ENCODE results near the gene TRNP1.
"Not testable (repeated sequence)": the region's sequence is repeated elsewhere in the genome, so short reads cannot be mapped to it uniquely, and the experiment has no call there.

TRNP1 gene, protein sequence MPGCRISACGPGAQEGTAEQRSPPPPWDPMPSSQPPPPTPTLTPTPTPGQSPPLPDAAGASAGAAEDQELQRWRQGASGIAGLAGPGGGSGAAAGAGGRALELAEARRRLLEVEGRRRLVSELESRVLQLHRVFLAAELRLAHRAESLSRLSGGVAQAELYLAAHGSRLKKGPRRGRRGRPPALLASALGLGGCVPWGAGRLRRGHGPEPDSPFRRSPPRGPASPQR

DNA sequence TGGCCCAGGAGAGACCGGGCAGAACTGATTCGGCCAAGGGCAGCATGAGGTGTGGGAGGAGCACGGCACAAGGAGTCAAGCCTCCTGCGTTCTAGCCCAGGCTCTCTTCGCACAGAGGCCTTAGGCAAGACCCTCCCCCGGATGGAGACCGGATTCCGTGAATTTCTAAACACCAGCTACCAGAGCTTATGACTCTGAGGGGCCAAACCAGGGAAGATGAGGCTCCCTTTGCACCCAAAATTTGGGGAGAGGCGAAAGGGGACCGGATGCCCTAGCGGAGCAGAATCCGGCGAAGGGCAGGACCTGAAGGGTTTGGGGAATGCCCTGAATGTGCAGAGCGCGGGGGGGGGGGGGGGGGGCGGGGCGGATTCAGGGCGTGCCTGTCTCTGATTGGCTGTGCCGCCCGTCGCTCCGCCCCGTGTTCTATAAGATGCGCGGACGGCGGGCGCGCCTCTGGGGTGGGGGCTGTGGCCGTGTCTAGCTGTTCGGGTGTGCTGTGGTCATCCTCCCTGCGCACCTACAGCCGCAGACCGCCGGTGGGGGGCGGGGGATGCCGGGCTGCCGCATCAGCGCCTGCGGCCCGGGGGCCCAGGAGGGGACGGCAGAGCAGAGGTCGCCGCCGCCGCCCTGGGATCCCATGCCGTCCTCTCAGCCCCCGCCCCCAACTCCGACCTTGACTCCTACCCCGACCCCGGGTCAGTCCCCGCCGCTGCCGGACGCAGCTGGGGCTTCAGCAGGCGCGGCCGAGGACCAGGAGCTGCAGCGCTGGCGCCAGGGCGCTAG is at the start of gene TRNP1:
Gene TRNP1 (plus strand): TSS at position 456 of the 783 bp plus-strand sequence. CDS start 95 bp downstream, at position 551.
- DNase-seq (ENCODE audit: low read depth in 2 of 2), result peak in 1 of 2 experiments; percentile 53

DNA sequence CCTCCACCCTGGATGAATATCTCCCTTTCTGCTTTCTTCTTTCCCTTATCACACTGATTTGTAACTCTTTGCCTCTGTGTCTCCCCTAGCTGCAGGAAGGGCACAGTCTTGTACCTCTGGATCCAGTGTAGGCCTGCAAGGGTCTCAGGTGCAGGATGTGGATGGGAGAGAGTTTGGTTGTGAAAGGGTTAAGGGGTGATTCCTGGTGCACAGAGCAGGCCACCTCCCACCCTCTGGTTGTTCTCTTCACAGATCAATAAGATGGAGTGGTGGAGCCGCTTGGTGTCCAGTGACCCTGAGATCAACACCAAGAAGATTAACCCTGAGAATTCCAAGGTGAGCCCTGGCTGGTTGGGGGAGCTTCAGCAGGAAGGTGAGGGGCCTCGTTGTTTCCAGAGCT is 48.4 kb upstream of the TRNP1 start:
- DNase-seq (ENCODE audit: low read depth in 2 of 2), result no peak

DNA sequence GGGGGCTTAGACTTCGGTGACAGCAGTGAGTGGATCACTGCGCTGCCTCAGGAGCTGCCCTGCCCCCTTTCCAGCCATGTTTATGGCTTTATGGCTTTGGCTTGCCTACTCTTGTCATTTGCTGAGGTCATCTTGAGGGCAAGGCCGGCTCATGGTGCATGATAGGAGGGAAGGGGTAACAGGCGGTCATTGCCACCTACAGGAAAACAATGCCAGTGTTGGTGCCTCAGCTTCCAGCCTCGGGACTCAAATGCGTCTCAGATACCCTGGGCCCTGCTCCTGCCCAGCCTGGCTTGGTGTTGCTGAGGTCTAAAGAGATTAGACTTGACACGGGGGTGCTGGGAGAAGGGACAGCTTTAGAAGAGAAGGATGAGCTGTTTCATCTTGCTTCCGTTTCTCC is 47.8 kb upstream of the TRNP1 start:
- DNase-seq (ENCODE audit: low read depth in 2 of 2), result no peak

DNA sequence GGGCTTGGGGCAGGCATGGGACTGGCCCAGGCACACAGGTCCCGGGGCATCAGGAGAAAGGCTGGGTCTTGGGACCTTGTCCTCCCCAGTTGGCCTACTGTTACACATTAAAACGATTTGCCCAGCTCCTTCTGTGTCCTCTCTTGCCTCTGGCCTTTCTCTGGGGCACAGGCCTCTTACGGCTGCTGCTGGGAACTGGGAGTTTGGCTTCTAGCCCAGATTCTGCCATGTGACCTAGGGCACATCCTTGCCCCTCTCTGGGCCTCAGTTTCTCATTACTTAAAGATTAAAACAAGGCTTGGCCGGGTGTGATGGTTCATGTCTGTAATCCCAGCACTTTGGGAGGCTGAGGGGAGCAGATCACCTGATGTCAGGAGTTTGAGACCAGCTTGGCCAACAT is 47.2 kb upstream of the TRNP1 start:
- DNase-seq (ENCODE audit: low read depth in 2 of 2), result no peak

DNA sequence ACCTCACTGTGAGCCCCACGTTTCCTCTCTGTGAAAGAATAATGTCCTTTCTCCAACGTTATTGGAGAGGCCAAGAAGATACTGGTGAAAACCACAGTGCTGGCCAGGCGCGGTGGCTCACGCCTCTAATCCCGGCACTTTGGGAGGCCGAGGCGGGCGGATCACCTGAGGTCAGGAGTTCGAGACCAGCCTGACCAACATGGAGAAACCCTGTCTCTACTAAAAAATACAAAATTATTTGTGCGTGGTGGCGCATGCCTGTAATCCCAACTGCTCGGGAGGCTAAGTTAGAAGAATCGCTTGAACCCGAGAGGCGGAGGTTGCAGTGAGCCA is 44.8 kb upstream of the TRNP1 start:
- not testable (repeated sequence) for DNase-seq (ENCODE audit: low read depth in 2 of 2)

DNA sequence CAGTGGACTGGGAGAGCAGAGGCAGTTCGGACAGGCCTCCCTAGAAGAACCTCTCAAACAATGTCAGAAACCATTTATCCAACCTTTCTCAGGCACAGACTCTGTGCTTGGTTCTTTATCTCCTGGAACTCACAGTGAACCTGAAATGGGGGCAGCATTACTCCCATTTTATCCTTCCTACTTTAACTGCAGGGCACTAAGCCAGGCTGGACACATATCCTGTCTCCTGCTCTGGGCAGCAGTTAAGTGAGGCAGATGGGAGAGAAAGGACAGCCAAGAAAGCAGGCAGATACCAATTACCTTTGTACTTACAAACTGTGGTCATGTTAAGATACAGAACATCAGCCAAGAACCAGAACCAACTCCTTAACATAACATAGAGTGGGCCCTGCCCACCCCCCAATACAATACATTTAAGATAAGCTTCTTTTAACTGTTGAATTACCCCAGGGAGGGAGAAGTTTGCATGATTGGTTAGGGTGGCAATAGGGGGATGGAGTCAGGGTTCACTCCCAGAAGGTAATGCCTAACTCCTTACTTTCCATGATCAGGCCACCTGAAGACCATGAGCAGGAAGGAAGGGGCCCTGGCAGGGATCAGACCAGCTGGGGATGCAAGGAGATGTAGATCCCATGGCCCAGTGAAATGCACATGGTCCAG is 44.1 kb upstream of the TRNP1 start:
- DNase-seq (ENCODE audit: low read depth in 2 of 2), result no peak

DNA sequence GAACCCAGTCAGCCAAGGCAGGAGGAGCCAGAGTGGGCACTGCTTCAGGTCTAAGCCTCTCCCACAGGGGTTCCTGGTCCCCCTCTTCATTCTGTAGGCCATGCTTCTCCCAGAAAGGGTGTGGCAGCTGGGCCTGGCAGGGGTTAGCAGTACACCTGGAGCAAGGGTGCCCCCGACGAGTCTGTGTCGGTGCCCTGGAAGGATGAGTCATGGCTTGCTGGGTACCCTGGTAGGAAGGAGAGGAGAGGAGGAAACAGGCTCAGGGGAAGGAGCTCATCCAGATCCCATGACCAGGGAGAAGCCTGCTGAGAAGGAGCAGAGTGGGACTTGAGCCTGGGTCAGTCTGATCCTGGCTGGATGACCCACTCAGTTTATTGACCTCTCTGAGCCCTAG is 43.6 kb upstream of the TRNP1 start:
- no peak for DNase-seq (ENCODE audit: low read depth in 2 of 2)

DNA sequence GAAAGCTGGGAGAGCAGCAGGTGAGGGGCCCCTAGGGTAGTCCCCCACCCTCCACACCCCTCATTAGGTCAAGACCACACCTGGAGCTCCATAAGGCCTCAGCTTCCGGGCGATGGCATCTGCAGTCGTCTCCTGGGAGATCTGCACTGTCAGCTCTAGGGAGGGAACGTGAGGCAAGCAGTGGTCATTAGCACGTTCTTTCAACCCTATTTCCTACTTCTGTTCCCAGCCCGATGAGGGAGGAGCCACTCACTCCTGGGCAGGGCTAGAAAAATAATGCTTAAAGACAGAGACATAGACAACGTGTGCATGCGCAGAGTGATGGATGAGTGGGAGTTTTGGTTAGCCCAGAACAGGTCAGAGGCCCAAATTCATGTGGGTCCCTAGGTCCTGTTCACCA is 42.9 kb upstream of the TRNP1 start:
- DNase-seq (ENCODE audit: low read depth in 2 of 2), result no peak

DNA sequence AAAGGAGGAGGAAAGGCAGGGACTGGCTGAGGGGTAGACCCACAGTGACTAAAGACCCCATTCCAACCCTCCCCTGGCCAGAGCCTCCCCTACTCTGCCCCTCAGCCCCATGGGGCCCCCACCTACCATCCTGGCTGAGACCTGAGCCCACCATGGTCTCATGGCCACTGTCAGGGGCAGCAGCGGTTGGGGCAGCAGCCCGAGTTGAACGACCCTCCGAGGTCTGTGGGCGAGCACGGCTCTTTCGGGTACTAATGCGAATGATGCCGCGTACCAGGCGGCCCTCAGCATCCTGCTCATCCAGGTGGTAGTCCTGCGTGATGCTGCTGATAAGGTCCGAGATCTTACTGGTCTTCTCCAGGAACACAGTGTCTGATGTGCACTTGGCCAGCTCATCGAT is 42.3 kb upstream of the TRNP1 start:
- no peak for DNase-seq (ENCODE audit: low read depth in 2 of 2)

DNA sequence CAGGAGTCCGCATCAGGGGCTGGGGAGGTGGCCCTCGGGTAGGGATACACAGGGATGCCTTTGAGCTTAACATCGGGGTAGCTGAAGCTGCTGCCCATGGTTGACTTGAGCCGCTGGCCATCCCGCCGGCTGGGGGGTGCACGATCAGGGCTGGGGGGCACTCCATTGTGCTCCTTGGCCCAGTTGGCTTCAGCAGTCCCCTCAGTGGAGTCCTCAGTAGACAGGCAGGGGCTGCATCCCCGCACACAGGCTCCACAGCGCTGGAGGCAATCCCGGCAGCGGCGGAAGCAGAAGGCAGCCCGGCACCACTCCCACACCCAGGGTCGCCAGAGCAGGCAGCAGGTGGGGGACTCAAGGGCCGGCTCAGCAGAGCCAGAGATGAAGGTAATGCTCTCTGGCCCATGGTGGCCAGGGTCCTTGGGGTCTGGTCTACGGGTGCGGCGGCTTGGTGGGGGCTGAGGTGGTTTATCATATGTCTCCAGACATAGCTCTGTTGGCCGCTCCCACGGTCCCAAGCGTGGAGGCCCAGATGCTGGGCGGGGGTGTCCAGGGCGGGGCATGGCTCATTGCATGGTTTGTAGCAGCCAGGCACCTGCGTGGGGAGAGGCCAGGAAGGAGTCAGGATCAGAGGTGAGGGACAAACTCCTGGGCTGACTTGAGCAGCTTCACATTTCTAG is 41.5 kb upstream of the TRNP1 start:
- no peak for DNase-seq (ENCODE audit: low read depth in 2 of 2)

DNA sequence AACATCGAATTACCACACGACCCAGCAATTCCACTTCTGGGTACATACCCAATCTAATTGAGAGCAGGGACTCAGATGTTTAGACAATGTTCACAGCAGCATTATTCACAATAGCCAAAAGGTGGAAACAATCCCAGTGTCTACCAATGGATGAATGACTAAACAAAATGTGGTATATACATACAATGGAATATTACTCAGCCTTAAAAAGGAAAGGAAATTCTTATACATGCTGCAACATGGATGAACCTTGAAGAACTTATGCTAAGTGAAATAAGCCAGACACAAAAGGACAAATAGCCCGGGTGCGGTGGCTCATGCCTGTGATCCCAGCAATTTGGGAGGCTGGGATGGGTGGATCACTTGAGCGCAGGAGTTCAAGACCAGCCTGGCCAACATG is 40.1 kb upstream of the TRNP1 start:
- DNase-seq (ENCODE audit: low read depth in 2 of 2), result no peak

DNA sequence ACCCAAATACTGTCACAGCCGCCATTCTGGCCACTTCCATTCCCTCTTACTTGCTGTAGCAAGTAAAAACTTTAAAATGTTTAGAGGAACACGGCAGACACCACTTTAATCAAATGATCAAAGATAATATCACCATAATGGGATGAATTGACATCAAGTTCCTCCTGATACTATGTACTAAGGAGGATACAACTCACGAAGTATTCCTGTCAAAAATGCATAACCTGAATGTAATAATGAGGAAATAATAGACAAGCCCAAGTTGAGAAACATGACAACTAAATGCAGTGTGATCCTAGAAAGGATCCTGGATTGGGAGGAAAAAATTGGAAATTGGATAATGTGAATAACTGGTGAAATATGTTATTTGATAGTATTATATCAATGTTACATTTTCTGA is 37.2 kb upstream of the TRNP1 start:
- no peak for DNase-seq (ENCODE audit: low read depth in 2 of 2)

DNA sequence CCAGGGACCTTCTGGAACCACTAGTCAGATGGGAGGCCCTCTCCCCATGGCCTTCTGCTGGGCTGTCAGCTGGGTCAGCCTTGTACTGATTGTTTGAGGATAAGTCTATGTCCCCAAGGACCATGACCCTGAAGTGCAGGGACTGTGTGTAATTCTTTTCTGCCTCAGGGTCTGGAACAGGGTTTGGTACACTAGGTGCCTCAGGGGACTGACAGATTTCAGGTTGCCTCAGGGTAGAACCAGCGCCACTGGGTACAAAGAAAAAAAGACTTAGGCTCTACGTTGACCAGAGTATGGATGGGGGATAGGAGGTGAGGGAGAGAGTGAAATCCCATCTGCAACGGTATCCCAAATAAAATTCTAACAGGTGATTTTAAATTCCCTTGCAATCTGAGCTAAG is 36.2 kb upstream of the TRNP1 start:
- no peak for DNase-seq (ENCODE audit: low read depth in 2 of 2)

DNA sequence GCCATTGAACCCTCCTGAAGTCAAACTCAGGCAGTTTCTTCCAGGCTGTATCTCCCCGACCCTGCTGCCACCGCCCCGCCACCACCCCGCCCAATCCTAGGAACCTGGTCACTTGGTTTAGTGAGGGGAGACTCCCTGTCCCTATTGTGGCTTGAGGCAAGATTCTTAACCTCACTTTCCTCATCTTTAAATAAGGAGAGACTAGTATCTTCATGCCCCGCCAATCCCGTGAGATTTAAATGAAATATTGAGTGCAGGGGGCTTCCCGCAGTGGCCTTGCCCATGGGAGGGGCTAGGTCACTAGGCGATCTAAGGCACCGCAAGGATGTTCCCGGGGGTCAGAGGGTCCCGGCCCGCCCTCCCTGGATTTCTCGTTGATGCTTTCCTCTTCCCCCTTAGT is 34.2 kb upstream of the TRNP1 start:
- DNase-seq (ENCODE audit: low read depth in 2 of 2), result no peak

DNA sequence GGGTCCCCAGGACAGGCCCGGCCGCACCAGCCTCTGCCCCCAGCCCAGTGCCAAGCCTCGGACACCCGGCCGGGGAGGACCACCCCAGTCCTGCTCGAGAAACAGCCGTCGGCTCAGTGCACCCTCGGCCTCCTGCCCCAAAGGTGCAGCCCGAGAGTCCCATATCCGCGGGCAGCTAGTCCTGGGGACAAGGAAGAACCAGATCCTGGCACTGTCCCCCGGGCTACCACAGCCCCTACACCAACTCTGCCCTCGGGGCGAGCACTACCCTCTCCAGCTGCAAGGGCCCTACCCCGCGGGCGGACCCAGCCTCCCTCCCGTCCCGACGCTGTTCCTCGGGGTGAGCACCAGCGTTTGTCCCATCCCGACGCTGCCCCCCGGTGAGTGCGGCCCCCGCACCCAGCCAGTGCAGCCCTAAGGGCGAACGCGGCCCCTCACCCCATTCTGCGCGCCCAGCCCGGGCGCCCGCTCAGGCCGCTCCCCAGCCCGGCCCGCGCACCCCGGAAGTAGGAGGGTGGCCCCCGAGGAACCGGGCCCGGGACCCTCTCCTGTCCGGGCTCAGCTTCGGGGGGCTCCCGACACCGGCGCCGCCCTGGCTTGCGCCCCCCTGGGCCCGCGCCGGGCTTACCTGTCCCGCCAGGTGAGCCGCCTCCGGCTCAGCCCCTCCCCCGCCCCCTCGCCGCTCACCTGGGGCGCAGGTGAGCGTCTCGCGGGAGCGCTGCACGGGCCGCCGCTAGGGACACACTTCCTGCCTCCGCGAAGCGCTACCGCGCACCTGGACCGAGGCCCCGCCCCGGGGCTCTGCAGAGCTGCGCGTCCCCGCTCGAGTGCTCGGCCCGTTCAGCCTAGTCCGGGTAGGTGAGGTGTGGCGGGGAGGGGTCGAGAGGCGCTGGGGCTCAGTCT is 33.5 kb upstream of the TRNP1 start, which contains the start of gene KDF1:
Gene KDF1 (minus strand): TSS at position 747 of the 903 bp plus-strand sequence. CDS start 8,088 bp downstream, outside the sequence.
- DNase-seq (ENCODE audit: low read depth in 2 of 2), result no peak

DNA sequence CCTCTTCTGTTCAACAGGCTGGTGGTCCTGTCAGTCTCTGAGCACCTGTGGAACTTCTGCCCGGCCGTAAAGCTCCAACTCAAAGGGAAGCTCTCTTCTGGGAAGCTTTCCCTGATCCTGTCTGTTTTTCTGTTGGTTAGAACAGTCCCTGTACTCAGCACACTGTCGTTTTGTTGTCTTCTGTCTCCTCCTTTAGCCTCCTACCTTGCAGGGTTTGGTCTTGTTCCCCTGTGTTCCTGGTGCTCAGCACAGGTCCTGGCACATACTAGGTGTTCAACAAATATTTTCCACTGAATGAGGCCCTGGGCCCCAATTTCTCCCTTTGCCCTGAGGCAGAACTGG is 32.9 kb upstream of the TRNP1 start:
- DNase-seq (ENCODE audit: low read depth in 2 of 2), result no peak

DNA sequence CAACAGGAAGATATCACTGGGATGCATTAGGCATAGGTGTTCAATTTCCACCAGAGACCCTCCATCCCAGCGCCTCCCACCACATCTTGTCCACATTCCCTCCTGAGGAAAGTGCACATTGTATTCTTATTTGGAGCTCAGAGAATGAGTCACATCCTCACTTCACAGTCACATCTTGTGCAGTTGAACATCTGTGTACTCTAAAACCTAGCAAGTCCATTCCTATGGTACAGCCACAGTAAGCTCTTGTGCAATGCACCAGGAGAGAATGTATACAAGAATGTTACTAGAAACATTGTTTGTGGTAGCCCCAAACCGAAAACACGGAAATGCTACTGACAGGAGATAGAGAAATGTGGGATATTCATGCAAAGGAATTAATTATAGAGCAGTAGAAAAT is 31.7 kb upstream of the TRNP1 start:
- DNase-seq (ENCODE audit: low read depth in 2 of 2), result peak; percentile 94 to 95

DNA sequence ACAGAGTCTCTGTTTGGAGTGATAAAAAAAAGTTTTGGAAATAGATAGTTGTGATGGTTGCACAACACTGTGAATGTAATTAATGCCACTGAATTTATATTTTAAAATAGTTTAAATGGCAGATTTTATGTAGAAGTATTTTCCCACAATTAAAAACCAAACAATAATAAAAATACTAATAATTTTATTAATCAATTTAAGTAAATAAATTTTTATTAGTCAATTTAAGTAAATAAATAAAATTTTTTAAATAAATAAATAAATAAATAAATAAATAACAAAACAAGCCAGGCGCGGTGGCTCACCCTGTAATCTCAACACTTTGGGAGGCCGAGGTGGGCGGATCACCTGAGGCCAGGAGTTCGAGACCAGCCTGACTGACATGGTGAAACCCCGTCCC is 28.3 kb upstream of the TRNP1 start:
- no peak for DNase-seq (ENCODE audit: low read depth in 2 of 2)

DNA sequence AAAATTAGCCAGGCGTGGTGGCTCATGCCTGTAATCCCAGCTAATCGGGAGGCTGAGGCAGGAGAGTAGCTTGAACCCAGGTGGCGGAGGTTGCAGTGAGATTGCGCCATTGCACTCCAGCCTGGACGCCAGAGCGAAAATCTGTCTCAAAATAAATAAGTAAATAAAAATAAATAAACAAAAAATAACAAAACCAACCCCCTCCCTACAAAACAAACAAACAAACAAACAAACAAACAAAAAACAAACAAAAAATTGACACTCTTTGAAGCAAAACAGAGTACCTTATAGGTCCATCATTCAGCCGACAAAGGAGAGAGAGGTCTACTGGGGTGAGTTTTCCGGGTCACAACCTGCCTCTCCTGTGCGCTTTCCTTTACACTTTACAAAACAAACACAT is 27.9 kb upstream of the TRNP1 start:
- no peak for DNase-seq (ENCODE audit: low read depth in 2 of 2)

DNA sequence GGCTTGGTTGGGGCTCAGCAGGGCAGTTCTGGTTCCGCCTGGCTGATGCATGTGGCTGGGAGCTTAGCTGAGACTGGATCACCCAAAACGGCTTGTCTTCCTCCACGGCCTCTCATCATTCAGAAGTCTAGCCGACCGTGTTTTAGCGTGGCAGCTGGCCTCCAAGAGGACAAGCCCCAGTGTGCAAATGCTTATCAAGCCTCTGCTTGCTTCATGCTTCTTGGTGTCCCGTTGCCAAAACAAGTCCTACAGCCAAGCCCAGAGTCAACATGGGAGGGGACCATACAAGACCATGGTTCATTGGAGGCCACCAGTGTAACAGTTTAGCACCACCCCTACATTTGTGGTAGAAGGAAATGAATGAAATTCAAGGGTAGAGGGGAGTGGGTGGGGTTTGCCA is 22.7 kb upstream of the TRNP1 start:
- DNase-seq (ENCODE audit: low read depth in 2 of 2), result no peak

DNA sequence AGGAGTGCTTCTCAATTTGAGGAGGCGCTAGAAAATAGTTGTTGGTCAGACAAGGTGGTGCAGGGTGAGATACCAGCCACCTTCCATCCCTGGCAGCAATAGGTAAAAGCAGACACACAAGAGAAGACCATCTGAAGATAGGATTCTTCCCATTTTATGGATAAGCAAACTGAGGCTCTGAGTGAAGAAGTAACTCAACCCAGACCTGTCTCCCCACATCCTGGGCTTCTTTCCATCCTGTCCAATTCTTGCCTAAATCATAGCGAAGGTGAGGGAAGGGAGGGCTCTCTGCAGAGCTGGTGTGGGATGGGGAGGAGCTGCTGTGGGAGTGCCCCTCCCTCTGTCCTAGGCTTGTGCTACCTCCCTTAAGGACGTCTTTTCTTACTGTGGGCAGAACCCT is 21.9 kb upstream of the TRNP1 start:
- no peak for DNase-seq (ENCODE audit: low read depth in 2 of 2)

DNA sequence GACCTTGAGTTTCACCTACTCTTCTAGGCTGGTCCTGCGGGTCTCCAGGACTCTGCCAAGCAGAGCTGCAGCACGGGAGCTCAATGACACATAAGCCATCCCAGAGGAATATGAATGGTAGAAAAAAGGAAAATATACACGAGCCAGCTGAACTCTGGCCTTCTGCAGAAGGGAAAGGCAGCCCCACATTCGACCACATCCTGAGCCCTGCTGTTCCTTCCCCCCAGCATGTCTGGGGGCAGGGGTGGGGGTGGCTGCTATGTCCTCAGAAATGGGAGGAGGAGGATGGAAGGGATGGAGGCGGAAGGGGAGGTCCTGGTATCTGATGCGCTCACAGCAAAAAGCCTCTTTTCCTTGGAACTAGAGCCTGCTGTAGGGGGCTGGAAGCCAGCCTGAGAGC is 21.1 kb upstream of the TRNP1 start:
- DNase-seq (ENCODE audit: low read depth in 2 of 2), result no peak

All from fibroblast of skin of left quadriceps (primary cell).